ENCODE measurements around the gene BANF2. TPM values are rescaled to one million over a fixed set of nuclear protein-coding genes. Genes with fewer than 3 reads are reported as not detected.
A peak's percentile ranks its signal among the peaks of the same experiment; 100 is the strongest.
"Not testable (repeated sequence)": the region's sequence is repeated elsewhere in the genome, so short reads cannot be mapped to it uniquely, and the experiment has no call there.

Gene BANF2
- total RNA-seq, 2 donors from 2014 or later = not detected

- no peak overlapping the region for H3K4me3 ChIP-seq
- H3K4me1 ChIP-seq = peaks cover 0 to 36% of the 10 kb centered on the region in 2 donors
- H3K36me3 ChIP-seq = peaks cover 25% of the 10 kb centered on the region
- DNase-seq (ENCODE audit: low spot score) = no peak
- H3K9me3 ChIP-seq = peaks cover 0 to 6% of the 10 kb centered on the region in 2 donors
- no peaks in the 10 kb centered on the region for H3K27me3 ChIP-seq
- H3K27ac ChIP-seq = no peak overlapping the region
- TF ChIP-seq CTCF (IDR thresholded peaks at IDR 0.05) = no peak
Measured at GRCh38 chr20:17657898-17658647, 41.7 kb upstream of the BANF2 start.

GRCh38 chr20:17658648-17658993 is 41.1 kb upstream of the BANF2 start:
- no peak for TF ChIP-seq CTCF (IDR thresholded peaks at IDR 0.05)
- peaks cover 25% of the 10 kb centered on the region for H3K36me3 ChIP-seq
- H3K27me3 ChIP-seq = no peaks in the 10 kb centered on the region
- H3K4me1 ChIP-seq = peaks cover 0 to 41% of the 10 kb centered on the region in 2 donors
- H3K27ac ChIP-seq = no peak overlapping the region
- H3K9me3 ChIP-seq = peaks cover 0 to 6% of the 10 kb centered on the region in 2 donors
- DNase-seq (ENCODE audit: low spot score) = no peak
- H3K4me3 ChIP-seq = no peak overlapping the region

- H3K36me3 ChIP-seq = peaks cover 25% of the 10 kb centered on the region
- not testable (repeated sequence) for H3K27me3 ChIP-seq; H3K9me3 ChIP-seq; H3K4me3 ChIP-seq; DNase-seq (ENCODE audit: low spot score)
- H3K4me1 ChIP-seq = peaks cover 0 to 48% of the 10 kb centered on the region in 2 donors
- peak overlapping the region; percentile 20 to 73 for H3K27ac ChIP-seq
Measured at GRCh38 chr20:17659344-17659743, 40.4 kb upstream of the BANF2 start.

- Histone ChIP-seq H3K4me1 (peaks cover 0 to 53% of the 10 kb centered on the region in 2 donors), H3K36me3 (peaks cover 25% of the 10 kb centered on the region), H3K27me3 (no peaks in the 10 kb centered on the region), H3K9me3 (peaks cover 0 to 6% of the 10 kb centered on the region in 2 donors), H3K4me3 (no peak overlapping the region), H3K27ac (peak overlapping the region; percentile 73 to 77)
- no peak for TF ChIP-seq CTCF (IDR thresholded peaks at IDR 0.05)
- no peak for DNase-seq (ENCODE audit: low spot score)
Measured at GRCh38 chr20:17659801-17660200, 40.0 kb upstream of the BANF2 start.

- H3K36me3 ChIP-seq = peaks cover 25% of the 10 kb centered on the region
Measured at GRCh38 chr20:17660667-17661066, 39.1 kb upstream of the BANF2 start.

More at GRCh38 chr20:17660667-17661066, 39.1 kb upstream of the BANF2 start:
- no peaks in the 10 kb centered on the region for H3K27me3 ChIP-seq
- no peak for TF ChIP-seq CTCF (IDR thresholded peaks at IDR 0.05)
- H3K4me3 ChIP-seq = no peak overlapping the region
- DNase-seq (ENCODE audit: low spot score) = no peak
- peak overlapping the region; percentile 73 to 77 for H3K27ac ChIP-seq
- peaks cover 0 to 6% of the 10 kb centered on the region in 2 donors for H3K9me3 ChIP-seq
- peaks cover 0 to 62% of the 10 kb centered on the region in 2 donors for H3K4me1 ChIP-seq

All from right atrium auricular region (tissue), 2 donors.